Ramos (cell line): Measurements from ENCODE around the gene USP7.
"Not testable (repeated sequence)": the region's sequence is repeated elsewhere in the genome, so short reads cannot be mapped to it uniquely, and the experiment has no call there.

Source experiments
- in situ Hi-C: fragments of 300-500 bp; cut with MboI; formaldehyde crosslinking; loops from one replicate; pipeline ENCODE4 v1.14.3; 2022; ENCODE audit warnings: low sequenced_read_pairs; ENCODE audit not compliant: unreplicated experiment

USP7 gene

DNA sequence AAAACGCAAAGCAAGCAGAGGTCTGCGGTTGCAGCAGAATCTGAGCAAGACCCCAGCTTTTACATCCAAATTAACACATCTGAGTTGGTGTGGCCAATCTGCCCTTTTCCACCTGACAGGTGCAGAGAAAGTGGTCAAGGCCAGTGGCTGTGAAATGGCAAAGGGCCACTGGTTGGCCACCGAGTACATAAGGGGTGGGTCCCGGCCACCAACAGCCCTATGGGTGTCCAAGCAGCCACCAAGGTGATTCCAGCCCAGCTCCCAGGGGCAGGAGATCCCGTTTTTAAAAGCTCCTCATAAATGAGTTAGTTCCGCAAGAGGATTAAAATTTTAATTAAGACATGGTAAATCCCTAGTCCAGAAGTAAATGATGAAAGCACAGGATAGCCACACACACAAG lies 29.1 kb downstream of the USP7 start:
- in situ Hi-C loops: loop anchor here (5.0 kb wide), 1 partner anchor 73 kb away; no protein-coding TSS in a partner anchor

DNA sequence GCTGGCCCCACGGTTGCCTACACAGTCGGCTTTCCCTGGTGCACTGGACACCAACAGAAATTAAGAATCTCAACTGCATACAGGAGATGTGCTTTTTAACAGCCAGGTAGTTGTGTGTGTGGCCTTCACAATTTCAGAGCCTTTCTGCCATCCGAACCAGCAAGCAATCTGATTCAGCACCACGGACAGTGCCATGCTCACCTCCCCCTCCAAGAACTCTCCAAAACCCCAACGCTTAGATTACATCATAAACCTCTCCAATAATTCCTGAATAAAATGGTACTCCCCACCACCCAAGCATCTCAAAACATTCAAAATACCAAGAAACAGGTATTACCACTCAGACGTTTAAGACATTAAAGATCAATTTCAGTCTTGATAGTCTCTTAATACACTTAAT lies 31.8 kb downstream of the USP7 start:
- in situ Hi-C loops: loop anchor here (5.0 kb wide), 1 partner anchor 75 kb away; no protein-coding TSS in a partner anchor

DNA sequence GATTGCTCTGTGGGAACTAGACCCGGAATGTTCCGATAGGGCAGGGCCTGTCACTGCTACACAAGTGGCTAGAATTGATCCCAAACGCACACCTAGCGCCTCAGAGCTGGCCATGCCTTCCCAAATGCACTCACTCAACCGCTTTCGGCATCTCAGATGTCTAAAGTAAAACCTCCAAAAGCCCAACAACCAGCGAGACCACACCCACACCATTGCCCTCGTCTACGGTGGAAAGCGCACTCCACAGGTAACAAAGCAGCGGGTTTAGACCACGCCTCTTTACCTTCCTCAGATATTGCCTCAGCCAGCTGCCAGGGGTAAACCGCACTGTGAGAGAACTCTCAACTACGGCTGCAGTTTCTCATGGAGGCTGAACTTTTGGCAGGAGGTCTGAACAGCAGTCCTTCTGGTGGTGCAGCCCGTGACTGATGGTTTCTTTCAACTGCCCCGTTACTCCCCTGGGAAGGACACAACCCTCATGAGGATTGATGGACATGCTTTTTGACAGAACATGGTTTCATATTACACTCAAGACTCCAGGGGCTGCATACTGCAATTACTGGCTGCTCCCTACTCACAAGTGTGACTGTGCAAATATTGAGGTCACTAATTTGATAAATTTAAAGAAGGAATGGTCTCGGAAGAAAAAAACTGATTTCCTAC lies 34.5 kb downstream of the USP7 start:
- in situ Hi-C loops: no loop called here

DNA sequence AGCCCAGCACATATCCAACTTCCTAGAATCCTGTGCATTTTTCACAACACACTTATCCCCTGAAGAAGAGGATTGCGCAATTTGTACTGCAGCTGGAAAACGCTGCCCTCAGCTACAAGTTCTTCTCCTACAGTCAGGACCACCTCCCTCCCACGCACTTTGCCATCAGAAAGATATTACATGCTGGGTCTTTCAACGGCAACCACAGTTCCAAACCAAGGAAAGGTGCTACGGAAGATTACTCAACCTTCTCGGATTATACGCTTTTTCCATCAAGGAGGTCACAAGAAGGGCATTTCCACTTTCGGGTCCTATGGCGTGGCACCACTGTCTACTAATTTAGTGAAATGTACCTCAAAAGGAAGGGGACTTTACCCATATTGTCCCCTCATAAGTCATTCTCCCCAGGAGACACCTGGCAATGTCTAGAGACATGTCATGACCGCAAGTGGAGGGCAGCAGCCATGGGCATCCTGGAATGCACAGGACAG lies 35.2 kb downstream of the USP7 start:
- in situ Hi-C loops: no loop called here

DNA sequence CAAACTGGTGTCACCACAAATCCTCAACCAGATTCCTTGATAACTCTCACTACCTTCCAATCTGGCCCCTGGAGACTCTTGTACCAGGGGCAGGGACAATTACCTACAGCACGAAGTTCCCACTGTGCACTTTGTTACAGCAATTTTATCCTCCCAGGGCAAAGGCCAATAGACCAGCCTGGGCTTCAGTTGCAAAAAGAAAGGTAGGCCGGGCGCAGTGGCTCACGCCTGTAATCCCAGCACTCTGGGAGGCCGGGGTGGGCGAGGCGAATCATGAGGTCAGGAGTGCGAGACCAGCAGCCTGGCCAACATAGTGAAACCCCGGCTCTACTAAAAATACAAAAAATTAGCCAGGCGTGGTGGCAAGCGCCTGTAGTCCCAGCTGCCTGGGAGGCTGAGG lies 36.9 kb downstream of the USP7 start:
- in situ Hi-C loops: no loop called here

DNA sequence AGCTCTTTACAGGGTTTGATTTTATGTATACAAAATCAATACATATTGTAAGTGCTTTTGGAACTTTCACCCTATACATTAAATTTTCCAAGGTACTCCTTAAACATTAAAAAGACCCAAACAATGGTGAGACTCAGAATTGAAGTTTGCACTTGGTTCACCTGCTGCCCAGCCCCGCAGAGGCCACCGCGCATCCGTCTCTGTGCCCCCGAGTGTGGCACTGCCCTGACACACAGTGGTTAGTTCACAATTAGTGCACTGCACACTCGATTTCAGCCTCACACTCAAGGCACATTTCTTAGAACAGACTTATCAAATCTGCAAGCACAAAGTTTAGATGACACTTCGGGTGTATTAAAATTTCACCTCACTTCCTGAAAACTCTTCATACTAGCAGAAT lies 38.3 kb downstream of the USP7 start:
- in situ Hi-C loops: no loop called here

DNA sequence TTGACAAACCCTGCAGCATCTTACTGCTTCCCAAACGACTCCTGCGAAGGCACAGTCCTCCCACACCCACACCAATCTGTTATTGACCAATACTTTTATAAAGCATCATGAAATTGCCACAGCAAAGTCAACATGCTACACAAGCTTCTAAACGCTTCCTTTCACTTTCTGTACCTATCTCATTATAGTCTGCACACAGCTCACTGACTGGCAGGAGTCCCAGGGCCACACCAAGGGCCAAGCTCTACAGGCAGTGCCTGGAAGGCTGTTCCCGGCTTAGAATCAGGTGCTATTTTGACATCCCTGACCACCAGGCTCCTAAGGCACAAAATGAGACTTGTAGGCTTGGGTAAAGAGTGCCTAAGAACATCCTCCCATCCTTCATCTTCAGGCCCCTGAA lies 39.5 kb downstream of the USP7 start:
- in situ Hi-C loops: no loop called here

DNA sequence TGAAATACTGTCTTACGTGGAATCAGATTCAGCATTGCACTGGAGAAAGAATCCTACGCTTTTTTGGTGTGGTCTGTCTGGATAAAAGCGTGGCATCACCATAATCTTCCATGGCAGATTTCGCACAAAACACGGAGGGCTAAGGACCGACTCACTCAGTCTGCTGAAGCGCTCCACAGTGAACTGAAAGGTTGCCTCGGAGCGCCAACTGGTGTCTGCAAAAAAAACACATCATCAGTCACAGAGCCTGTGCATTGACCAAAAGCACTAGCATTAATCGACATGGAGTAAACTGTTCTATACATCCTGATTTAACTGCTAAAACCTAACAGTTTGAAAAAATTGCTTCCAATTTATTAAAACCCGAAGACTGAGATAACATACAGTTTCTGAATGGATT lies 40.5 kb downstream of the USP7 start:
- in situ Hi-C loops: no loop called here

DNA sequence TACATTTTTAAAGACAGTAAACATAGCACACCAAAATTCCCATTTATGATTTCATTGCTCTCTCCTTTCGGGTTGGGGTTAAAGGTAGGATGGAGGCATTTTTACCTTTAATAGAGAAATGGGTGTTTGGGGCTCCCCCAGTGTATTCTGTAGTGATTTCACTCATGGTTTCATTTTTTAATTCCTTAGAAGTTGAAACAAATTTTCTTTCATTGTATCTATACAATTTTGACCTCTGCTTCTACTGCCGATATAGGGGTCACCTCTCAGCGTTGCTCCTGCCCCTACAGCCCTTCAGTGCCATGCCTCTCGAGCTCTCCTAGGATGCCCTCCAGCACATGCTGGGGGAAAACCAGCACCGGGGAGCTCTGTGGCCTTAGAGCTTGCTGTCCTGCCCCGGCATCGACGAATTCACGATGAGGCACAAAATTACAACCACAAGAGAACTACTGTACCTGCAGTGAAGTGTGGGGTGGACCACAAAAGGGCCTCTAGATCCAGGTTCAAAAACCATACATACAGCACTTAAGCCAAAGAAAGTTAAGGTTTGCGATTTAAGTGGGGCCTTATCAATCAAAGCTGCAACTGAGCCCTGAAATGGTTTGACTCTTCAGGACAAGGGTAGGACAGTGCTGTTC lies 42.2 kb downstream of the USP7 start:
- in situ Hi-C loops: no loop called here

DNA sequence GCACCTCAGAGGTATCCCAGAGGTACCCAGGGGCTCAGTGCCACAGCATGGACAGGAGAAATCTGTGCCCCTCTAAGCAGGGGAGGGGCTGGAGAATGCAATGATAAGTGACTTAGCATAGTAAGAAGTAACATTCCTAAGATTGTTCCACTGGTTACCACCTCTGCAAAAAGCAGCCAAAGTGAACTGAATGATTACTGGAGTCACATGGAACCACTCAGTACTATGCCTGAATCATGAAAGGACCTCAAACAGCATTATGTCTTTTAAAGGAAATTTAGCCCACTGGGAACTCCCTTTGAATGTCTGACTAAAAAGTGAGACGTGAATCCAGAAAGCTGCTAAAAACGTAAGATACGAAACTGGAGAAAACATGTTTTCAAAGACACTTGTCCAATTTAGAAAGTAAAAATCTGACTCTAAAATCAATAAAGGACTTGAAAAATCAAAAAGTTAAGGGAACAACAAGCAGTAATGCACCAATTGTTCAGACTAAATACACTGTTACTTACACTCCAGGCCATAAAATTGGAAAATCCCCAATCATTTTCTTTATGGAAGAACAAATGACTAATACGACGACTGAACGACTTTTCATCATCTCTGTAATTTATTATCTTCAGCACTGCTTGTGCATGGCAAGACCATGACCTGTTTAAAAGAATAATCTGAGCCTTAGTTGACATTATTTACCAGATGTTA lies 42.9 kb downstream of the USP7 start:
- in situ Hi-C loops: no loop called here

DNA sequence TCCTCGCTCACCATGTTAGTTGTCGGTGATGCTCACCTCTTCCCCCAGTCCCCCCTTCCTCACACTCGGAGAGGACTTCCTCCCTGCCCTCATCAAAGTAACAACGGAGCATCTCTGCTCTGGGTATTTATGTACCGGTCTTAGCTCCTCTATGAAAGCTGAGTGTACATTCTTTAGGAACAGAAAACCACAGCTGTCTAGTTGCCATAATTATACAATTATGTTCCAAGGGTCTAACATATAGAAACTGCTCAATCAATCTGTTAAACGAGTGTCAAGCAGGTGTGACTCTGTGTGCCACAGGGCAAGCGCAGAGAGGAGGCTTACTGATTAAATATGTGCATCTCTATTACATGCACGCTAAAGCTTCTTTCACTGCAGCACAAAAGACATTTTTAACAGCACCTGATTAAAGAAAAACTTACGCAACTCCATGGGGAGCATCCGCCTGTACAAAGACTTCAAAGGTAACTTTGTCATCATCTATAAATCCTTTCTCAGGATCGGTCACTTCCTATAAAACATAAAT lies 43.7 kb downstream of the USP7 start:
- in situ Hi-C loops: no loop called here

DNA sequence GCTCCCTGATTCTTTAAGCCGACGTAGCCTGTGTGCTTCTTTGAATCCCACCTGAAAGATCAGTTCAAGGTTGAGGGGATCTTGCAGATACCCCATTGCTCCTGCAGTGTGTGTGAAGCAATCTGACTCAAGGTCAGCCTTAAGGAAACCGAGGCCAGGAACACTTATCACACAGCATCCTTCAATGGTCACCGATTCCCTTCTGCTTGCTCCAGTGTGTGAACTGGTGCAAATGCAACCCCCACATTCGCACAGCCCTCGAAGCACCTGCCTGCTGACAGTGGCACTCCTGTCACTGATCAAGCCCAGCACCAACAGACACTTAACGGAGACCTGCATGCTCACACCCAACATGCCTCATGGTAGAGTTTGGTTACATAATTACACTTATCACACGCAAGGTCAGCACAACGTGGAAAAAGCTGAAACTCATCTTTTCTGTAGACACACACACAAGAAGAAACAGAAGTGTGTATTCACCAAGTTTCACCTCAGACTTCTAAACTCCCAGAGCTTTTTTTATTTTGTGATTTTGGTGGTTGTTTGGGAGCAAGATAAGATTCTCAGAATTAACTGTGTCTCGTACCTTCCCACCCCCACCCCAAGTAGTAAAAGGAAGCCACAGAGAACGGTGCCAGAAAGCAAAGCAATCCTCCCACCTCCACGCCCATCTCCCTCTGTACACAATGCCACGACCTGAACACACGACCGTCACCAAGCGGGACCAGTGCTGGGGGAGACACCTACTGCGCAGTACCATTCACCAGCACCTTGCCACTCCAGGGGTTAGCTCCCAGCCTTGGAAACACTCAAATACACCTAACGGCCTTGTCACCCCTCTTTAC lies 44.4 kb downstream of the USP7 start:
- in situ Hi-C loops: no loop called here

DNA sequence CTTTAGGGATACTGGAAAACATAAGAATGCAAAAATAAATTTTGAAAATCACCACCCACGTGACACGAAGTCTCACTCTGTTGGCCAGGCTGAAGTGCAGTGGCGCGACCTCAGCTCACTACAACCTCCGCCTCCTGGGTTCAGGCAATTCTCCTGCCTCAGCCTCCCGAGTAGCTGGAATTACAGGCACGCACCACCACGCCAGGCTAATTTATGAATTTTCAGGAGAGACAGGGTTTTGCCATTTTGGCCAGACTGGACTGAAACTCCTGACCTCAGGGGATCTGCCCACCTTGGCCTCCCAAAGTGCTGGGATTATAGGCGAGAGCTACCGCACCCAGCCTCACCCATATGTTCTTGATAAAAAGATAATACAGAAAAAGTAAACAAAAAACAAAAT lies 46.4 kb downstream of the USP7 start:
- in situ Hi-C loops: not testable (repeated sequence)

DNA sequence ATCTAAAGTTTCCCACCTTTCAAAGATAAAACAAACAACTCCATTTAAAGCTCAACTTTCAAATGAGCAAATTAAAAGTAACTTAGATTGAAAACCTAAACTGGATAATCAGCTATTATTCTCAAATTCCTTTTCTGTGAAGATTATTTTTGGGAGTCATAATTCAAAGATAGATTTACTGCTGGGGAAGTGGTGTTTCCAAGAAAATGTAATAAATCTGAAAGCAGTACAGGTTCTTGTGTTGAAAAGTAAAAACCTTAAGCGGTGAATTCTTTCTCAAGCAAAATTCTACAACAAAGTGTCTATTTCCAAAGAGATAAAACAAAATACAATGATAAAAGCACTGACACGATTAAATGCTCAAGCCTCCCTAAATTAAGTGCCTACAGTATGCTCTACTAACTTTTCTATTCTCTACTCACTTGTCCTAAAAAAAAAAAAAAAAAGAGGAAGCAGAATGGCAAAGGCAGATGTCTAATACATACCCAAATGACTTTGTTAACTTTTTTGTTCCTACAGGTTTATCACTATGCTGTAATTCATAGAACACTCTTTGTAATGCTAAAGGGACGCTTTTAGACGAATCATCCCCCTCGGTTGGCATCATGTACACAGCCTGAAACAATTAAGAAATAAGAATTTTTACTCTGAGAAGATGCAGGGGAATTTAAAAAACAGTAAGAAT lies 47.0 kb downstream of the USP7 start:
- in situ Hi-C loops: no loop called here

DNA sequence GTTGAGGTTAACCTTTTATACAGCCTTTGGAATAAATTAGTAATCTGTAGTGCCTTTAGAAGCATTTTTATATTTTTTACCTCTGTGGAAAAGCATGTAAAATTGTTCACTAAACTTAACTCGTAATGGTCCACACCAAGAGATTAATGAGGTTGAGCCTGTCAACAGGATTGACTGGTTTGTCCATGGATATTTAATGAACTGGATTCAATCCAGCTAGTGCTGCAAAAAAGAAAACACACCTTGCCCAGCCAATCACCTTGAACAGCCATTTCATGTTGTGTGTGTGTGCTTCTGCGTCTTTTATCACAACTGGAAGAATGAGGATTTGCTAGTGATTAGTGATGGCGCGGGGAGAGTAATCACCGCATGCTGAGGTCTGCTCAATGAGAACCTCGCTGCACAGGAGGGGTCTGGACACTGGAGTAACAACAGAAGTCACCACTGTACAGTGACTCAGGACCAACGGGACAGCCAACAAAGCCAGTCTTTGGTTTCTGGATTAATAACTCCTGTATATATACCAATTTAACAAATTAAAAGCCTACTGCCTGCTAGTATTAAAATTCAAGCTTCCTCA lies 47.9 kb downstream of the USP7 start:
- in situ Hi-C loops: no loop called here

DNA sequence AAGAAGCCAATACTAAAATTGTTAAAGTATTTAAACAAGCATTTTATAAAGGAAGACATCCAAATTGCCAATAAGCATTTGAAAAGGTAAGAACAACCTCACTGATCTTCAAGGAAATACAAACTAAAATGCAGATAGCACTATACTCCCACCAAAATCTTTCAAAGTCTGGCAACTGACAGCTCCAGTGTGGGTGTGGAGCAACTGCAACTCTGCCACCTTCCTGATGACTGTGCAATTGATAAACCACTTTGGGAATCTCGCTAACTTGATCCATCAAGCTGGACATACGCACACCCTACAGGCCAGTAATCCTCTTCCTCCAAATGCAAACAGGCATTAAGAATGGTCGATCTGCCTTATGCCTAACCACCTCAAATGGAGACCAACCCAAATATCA lies 49.6 kb downstream of the USP7 start:
- in situ Hi-C loops: no loop called here

DNA sequence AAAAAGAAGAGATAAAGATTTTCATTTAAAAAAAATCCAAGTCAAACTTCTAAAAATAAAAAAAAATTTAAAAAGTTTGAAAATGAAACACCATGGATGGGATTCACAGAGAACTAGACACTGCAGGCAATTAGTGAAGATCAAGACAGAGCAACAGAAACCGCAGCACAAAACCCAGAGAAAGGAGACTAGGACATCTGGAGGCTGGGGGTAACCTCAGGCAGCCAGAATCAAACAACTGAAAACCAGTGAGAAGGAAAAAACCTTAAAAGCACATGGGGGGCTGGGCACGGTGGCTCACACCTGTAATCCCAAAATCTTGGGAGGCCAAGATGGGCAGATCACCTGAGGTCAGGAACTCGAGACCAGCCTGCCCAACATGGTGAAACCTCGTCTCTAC lies 50.9 kb downstream of the USP7 start:
- in situ Hi-C loops: no loop called here

DNA sequence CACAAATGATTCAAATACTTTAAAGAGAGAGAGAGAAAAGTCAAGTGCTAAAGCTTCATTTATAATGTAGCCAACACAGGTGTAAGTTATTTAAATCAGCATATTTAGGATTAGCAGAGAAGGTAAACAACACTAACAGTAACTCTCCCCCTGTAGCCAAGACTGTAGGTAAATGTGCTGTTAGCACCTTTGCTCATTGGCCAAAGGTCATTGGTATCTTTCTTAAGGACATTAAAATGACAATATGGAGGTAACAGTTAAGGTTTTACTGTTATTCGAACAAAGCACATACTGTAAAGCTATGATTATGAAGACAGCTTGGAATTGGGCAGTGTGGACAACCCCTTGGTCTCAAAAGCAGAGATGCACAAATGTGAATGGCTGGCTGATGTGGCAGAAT lies 52.9 kb downstream of the USP7 start:
- in situ Hi-C loops: no loop called here

DNA sequence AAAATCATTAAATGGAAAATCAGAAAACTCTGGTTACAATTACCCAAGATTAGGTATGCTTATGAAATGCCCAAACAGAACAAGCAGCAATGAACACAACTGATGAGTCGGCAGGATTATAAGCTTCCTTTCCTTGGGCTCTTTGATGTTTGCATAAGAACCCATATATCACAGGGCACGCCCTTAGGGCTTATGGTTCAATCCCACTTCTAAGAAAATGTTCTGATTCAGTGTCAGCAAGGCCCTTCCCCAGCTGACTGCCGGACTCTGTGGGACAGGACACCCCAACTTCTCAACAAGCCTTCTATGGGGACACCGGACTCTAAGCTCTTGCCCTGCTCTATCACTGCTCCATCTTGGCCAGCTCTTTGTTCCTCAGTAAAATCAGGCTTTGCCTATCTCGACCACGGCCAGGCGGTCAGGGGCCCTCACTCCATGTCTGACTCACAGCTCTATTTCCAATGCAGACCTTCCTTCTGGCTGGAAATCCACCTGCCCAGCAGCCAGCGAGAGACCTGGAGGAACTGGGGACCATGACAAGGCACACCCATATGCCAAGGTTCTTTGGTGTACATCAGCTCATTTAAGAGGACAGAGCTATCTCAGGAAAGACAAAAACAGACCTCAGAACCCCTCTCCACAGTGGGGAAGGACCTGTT lies 54.8 kb downstream of the USP7 start:
- in situ Hi-C loops: no loop called here
